GM20000 (cell line): ENCODE results near the gene FGF7.
"Not testable (repeated sequence)": the region's sequence is repeated elsewhere in the genome, so short reads cannot be mapped to it uniquely, and the experiment has no call there.

Experiments
- DNase-seq: peaks from one replicate; pipeline ENCODE4 v3.0.0; 2012; ENCODE audit warnings: low spot score
- TF ChIP-seq, protein P1 (sequence below): IDR thresholded peaks from 2 replicates; pipeline ENCODE4 v1.5.1; 2012; ENCODE audit warnings: mild to moderate bottlenecking, control low read depth; ENCODE audit errors: extremely low read depth, missing control alignments

The FGF7 gene

GRCh38 chr15:49460411-49460941 is 37.4 kb downstream of the FGF7 start:
- no peak for DNase-seq
- TF ChIP-seq, protein P1, sequence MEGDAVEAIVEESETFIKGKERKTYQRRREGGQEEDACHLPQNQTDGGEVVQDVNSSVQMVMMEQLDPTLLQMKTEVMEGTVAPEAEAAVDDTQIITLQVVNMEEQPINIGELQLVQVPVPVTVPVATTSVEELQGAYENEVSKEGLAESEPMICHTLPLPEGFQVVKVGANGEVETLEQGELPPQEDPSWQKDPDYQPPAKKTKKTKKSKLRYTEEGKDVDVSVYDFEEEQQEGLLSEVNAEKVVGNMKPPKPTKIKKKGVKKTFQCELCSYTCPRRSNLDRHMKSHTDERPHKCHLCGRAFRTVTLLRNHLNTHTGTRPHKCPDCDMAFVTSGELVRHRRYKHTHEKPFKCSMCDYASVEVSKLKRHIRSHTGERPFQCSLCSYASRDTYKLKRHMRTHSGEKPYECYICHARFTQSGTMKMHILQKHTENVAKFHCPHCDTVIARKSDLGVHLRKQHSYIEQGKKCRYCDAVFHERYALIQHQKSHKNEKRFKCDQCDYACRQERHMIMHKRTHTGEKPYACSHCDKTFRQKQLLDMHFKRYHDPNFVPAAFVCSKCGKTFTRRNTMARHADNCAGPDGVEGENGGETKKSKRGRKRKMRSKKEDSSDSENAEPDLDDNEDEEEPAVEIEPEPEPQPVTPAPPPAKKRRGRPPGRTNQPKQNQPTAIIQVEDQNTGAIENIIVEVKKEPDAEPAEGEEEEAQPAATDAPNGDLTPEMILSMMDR: no peak

GRCh38 chr15:49462232-49462844 is 39.3 kb downstream of the FGF7 start:
- TF ChIP-seq, protein P1: no peak
- no peak for DNase-seq

GRCh38 chr15:49464522-49464921 is 41.5 kb downstream of the FGF7 start:
- DNase-seq: no peak
- TF ChIP-seq, protein P1: no peak

GRCh38 chr15:49466119-49466518 is 43.1 kb downstream of the FGF7 start:
- no peak for DNase-seq
- TF ChIP-seq, protein P1: no peak

- DNase-seq: no peak
- TF ChIP-seq, protein P1: no peak
Measured at GRCh38 chr15:49467746-49468480, 44.9 kb downstream of the FGF7 start.

DNA sequence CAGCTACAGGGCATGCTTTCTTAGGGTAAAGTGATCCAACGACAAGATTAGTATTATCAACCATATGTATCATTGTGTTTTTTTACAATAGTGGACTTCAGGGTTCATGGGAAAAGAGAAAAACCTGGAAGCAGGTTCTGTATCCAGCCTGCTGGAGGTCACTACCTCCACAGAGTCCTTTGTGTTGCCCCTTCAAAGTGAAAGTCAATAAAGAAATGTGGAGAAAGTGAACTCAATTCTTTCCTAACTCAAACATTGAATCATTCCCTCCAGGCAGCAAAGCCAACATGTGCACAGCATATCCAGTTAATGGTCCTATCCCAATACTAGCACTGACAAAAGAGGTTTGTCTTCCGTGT is 45.4 kb downstream of the FGF7 start:
- DNase-seq: no peak
- TF ChIP-seq, protein P1: no peak

DNA sequence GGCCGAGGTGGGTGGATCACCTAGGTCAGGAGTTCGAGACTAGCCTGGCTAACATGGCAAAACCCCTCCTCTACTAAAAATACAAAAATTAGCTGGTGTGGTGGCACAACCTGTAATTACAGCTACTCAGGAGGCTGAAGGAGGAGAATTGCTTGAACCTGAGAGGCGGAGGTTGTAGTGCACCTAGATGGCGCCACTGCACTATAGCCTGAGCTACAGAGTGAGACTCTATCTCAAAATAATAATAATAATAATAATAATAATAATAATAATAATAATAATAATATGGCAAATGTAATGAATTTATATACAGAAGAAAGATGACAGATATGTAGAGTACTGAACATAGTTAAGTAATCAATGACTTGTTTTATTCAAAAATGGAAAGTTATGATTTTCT is 48.2 kb downstream of the FGF7 start:
- not testable (repeated sequence) for DNase-seq
